PFSK-1 (cell line): Measurements from ENCODE around the gene SLC35A2.

Experiments used
- FOXP2 ChIP-seq: optimal IDR thresholded peaks from 2 replicates; pipeline ENCODE3; 2011; ENCODE audit warnings: borderline replicate concordance, control low read depth, inconsistent platforms; ENCODE audit not compliant: insufficient read depth; ENCODE audit errors: extremely low read length, extremely low read depth
- POLR2AphosphoS5 ChIP-seq: IDR thresholded peaks from 2 replicates; pipeline ENCODE4 v1.6.1; 2012; ENCODE audit warnings: low read depth, mild to moderate bottlenecking, control low read depth, low read length, moderate library complexity
- REST ChIP-seq, 2 experiments: IDR thresholded peaks; 2 replicates each; pipeline versions ENCODE4 v1.6.1 to v1.8.0; 2011 to 2012; ENCODE audit warnings: low read depth in 2 of 2, low read length in 2 of 2, control low read depth in 1 of 2, inconsistent platforms in 1 of 2, mild to moderate bottlenecking in 1 of 2, moderate library complexity in 1 of 2; ENCODE audit not compliant: insufficient read depth in 1 of 2
- SIN3A ChIP-seq: IDR thresholded peaks from 2 replicates; pipeline ENCODE4 v1.6.1; 2012; ENCODE audit warnings: mild to moderate bottlenecking, low read length, moderate library complexity, borderline replicate concordance; ENCODE audit not compliant: insufficient read depth
- TAF1 ChIP-seq: IDR thresholded peaks from 2 replicates; pipeline ENCODE4 v1.6.1; 2012; ENCODE audit warnings: low read length, control low read depth, borderline replicate concordance; ENCODE audit not compliant: insufficient read depth

SLC35A2 gene

GRCh38 chrX:48924270-48924669 is 12.8 kb upstream of the SLC35A2 start:
- no peak for TF ChIP-seq POLR2AphosphoS5
- no peak for TF ChIP-seq REST (IDR thresholded peaks at IDR 0.05; ENCODE audit: insufficient read depth in 1 of 2, low read depth in 2 of 2, low read length in 2 of 2)
- TF ChIP-seq SIN3A, result no peak
- no peak for TF ChIP-seq TAF1
- TF ChIP-seq FOXP2, result no peak

- no peak for TF ChIP-seq TAF1
- no peak for TF ChIP-seq POLR2AphosphoS5
- no peak for TF ChIP-seq REST (IDR thresholded peaks at IDR 0.05; ENCODE audit: insufficient read depth in 1 of 2, low read depth in 2 of 2, low read length in 2 of 2)
- no peak for TF ChIP-seq SIN3A
These were observed 12.3 kb upstream of the SLC35A2 start for GRCh38 chrX:48923771-48924170.

DNA sequence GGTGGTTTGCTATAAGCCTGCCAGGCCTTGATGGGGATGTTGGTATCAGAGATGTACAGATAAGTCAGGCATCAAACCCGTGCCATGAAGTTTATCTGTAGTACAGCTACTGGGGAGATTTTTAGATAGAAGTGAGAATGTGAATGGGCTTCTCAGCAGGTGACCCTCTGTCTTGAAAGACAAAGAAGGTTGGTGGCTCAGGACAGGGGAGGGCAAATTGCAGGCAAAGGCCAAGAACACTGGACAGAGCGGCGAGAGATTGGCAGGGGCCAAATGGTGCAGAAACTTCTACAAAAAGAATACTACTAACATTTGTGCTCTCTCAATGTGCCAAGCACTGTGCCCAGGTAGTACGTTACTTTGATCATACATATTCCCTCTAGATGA is 9.3 kb upstream of the SLC35A2 start:
- TF ChIP-seq FOXP2 (no peak), TAF1 (no peak), POLR2AphosphoS5 (no peak), SIN3A (no peak), REST (IDR thresholded peaks at IDR 0.05; ENCODE audit: insufficient read depth in 1 of 2, low read depth in 2 of 2, low read length in 2 of 2) (no peak)

GRCh38 chrX:48919947-48920717 is 8.7 kb upstream of the SLC35A2 start:
- TF ChIP-seq TAF1 (no peak), FOXP2 (no peak), POLR2AphosphoS5 (no peak), SIN3A (no peak), REST (IDR thresholded peaks at IDR 0.05; ENCODE audit: insufficient read depth in 1 of 2, low read depth in 2 of 2, low read length in 2 of 2) (no peak)

GRCh38 chrX:48919360-48919841 is 8.0 kb upstream of the SLC35A2 start:
- TF ChIP-seq SIN3A, result no peak
- TF ChIP-seq REST (IDR thresholded peaks at IDR 0.05; ENCODE audit: insufficient read depth in 1 of 2, low read depth in 2 of 2, low read length in 2 of 2), result no peak
- no peak for TF ChIP-seq TAF1
- TF ChIP-seq POLR2AphosphoS5, result no peak
